IMR-90 (cell line): Measurements from ENCODE around the gene YPEL5.

Source experiments
- CEBPB ChIP-seq: IDR thresholded peaks from 2 replicates; pipeline ENCODE4 v1.6.1; 2012; ENCODE audit warnings: low read depth, low read length, improper control_type of control experiment
- CHD1 ChIP-seq: IDR thresholded peaks from 2 replicates; pipeline ENCODE4 v1.6.1; 2012; ENCODE audit warnings: low read depth, low read length, improper control_type of control experiment
- CTCF ChIP-seq: conservative IDR thresholded peaks from 2 replicates; pipeline ENCODE4 v1.5.1; 2012; ENCODE audit warnings: mild to moderate bottlenecking, low read depth, low read length, improper control_type of control experiment
- ELK1 ChIP-seq: fragments of 150-350 bp; IDR thresholded peaks from 2 replicates; pipeline ENCODE4 v1.6.1; 2016; ENCODE audit warnings: low read depth, mild to moderate bottlenecking, low read length, moderate library complexity, borderline replicate concordance
- FOS ChIP-seq: fragments of 150-350 bp; IDR thresholded peaks from 2 replicates; pipeline ENCODE4 v1.6.1; 2016; ENCODE audit warnings: low read depth, low read length
- MXI1 ChIP-seq: IDR thresholded peaks from 2 replicates; pipeline ENCODE4 v1.6.1; 2012; ENCODE audit warnings: low read depth, mild to moderate bottlenecking, low read length, moderate library complexity, borderline replicate concordance
- NFE2L2 ChIP-seq: fragments of 150-350 bp; IDR thresholded peaks from 2 replicates; pipeline ENCODE4 v1.6.1; 2016; ENCODE audit warnings: low read depth, mild to moderate bottlenecking, low read length
- POLR2A ChIP-seq: IDR thresholded peaks from 2 replicates; pipeline ENCODE4 v1.6.1; 2012; ENCODE audit warnings: mild to moderate bottlenecking, low read depth, low read length
- RAD21 ChIP-seq: IDR thresholded peaks from 2 replicates; pipeline ENCODE4 v1.6.1; 2012; ENCODE audit warnings: low read length, improper control_type of control experiment
- RCOR1 ChIP-seq: IDR thresholded peaks from 2 replicates; pipeline ENCODE4 v1.6.1; 2012; ENCODE audit warnings: mild to moderate bottlenecking, low read length, improper control_type of control experiment; ENCODE audit not compliant: insufficient replicate concordance
- SMC3 ChIP-seq: fragments of 150-350 bp; IDR thresholded peaks from 2 replicates; pipeline ENCODE4 v1.6.1; 2016; ENCODE audit warnings: low read depth, mild to moderate bottlenecking, antibody characterized with exemption, low read length, moderate library complexity
- TF ChIP-seq, protein P1 (sequence below): fragments of 150-350 bp; IDR thresholded peaks from 2 replicates; pipeline ENCODE4 v1.6.1; 2017; ENCODE audit warnings: mild to moderate bottlenecking, antibody characterized with exemption, low read length, low read depth

DNA sequence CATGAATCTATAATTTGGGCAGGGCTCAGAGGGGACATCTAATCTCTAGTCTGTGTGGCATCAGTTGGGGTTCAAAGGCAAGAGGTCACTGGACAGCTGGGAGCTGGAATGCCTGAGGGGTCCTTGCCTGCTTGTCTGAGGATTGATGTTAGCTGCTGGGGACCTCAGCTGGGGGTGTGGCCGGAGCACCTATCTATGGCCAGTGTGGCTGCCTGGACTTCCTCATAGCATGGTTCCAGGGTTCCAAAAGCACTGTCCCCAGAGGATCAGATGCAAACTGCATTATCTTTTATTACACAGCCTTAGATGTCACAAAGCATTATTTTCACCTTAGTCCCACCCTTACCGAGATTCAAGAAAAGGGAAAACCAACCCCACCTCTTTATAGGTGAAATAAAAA, 38.6 kb upstream of the YPEL5 start:
- TF ChIP-seq, protein P1, sequence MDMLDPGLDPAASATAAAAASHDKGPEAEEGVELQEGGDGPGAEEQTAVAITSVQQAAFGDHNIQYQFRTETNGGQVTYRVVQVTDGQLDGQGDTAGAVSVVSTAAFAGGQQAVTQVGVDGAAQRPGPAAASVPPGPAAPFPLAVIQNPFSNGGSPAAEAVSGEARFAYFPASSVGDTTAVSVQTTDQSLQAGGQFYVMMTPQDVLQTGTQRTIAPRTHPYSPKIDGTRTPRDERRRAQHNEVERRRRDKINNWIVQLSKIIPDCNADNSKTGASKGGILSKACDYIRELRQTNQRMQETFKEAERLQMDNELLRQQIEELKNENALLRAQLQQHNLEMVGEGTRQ = no peak
- TF ChIP-seq SMC3 (no peak), POLR2A (no peak), CTCF (no peak), MXI1 (no peak), CHD1 (no peak), CEBPB (no peak), NFE2L2 (no peak), FOS (no peak), RCOR1 (no peak), RAD21 (no peak), ELK1 (no peak)
